Skeletal muscle cell (primary cell): ENCODE results near the gene C9orf57.
A peak's percentile ranks its signal among the peaks of the same experiment; 100 is the strongest.
"Not testable (repeated sequence)": the region's sequence is repeated elsewhere in the genome, so short reads cannot be mapped to it uniquely, and the experiment has no call there.

Experiments
- DNase-seq: peaks from one replicate; pipeline ENCODE4 v3.0.0-alpha.2; 2010; ENCODE audit warnings: low read depth
- H3K4me3 ChIP-seq: 2 replicates; pipeline ENCODE4 v1.5.1; 2011; ENCODE audit warnings: low read depth, mild to moderate bottlenecking, control low read depth, low read length, moderate library complexity

Gene C9orf57

GRCh38 chr9:72060513-72060912 lies at the start of gene C9orf57:
Gene C9orf57 (minus strand): TSS chr9:72060613. CDS start chr9:72059331, 1,282 bp downstream.
- no peak within 1 kb of the TSS for H3K4me3 ChIP-seq
- DNase-seq, result no peak

GRCh38 chr9:72102520-72102919 lies 42.1 kb upstream of the C9orf57 start:
- no peak overlapping the region for H3K4me3 ChIP-seq

GRCh38 chr9:72095520-72095919 lies 35.1 kb upstream of the C9orf57 start:
- H3K4me3 ChIP-seq, DNase-seq: not testable (repeated sequence)

More at GRCh38 chr9:72102520-72102919, 42.1 kb upstream of the C9orf57 start:
- DNase-seq, result no peak

- H3K4me3 ChIP-seq, result no peak overlapping the region
- no peak for DNase-seq
These were observed 32.4 kb upstream of the C9orf57 start for GRCh38 chr9:72092820-72093219.

GRCh38 chr9:72089451-72090130 lies 29.2 kb upstream of the C9orf57 start:
- DNase-seq, result no peak
- no peak overlapping the region for H3K4me3 ChIP-seq

- DNase-seq, result no peak
- no peak overlapping the region for H3K4me3 ChIP-seq
These were observed 22.1 kb upstream of the C9orf57 start for GRCh38 chr9:72082536-72082935.

- H3K4me3 ChIP-seq, DNase-seq: not testable (repeated sequence)
These were observed 14.3 kb upstream of the C9orf57 start for GRCh38 chr9:72074666-72075065.

- H3K4me3 ChIP-seq, result no peak overlapping the region
- DNase-seq, result peak; percentile 1
These were observed 4.7 kb upstream of the C9orf57 start for GRCh38 chr9:72065076-72065475.

GRCh38 chr9:72052122-72052521 lies 8.3 kb downstream of the C9orf57 start:
- no peak overlapping the region for H3K4me3 ChIP-seq
- no peak for DNase-seq

- no peak overlapping the region for H3K4me3 ChIP-seq
- DNase-seq, result no peak
These were observed 11.6 kb downstream of the C9orf57 start for GRCh38 chr9:72048850-72049249.

- no peak for DNase-seq
- no peak overlapping the region for H3K4me3 ChIP-seq
These were observed 13.6 kb downstream of the C9orf57 start for GRCh38 chr9:72046630-72047456.

GRCh38 chr9:72044095-72044494 lies 16.3 kb downstream of the C9orf57 start:
- no peak overlapping the region for H3K4me3 ChIP-seq
- no peak for DNase-seq

- DNase-seq, result no peak
- H3K4me3 ChIP-seq, result no peak overlapping the region
These were observed 16.8 kb downstream of the C9orf57 start for GRCh38 chr9:72043576-72043975.

GRCh38 chr9:72042928-72043327 lies 17.5 kb downstream of the C9orf57 start:
- no peak for DNase-seq
- no peak overlapping the region for H3K4me3 ChIP-seq

GRCh38 chr9:72041775-72042194 lies 18.6 kb downstream of the C9orf57 start:
- peak; percentile 98 for DNase-seq
- no peak overlapping the region for H3K4me3 ChIP-seq

GRCh38 chr9:72041369-72041768 lies 19.0 kb downstream of the C9orf57 start:
- no peak overlapping the region for H3K4me3 ChIP-seq
- no peak for DNase-seq

- DNase-seq, result no peak
- no peak overlapping the region for H3K4me3 ChIP-seq
These were observed 20.9 kb downstream of the C9orf57 start for GRCh38 chr9:72039532-72039931.

GRCh38 chr9:72038890-72039410 lies 21.5 kb downstream of the C9orf57 start:
- no peak overlapping the region for H3K4me3 ChIP-seq
- peak; percentile 35 for DNase-seq

GRCh38 chr9:72038408-72038807 lies 22.0 kb downstream of the C9orf57 start:
- no peak overlapping the region for H3K4me3 ChIP-seq
- no peak for DNase-seq

- H3K4me3 ChIP-seq, result no peak overlapping the region
- no peak for DNase-seq
These were observed 22.8 kb downstream of the C9orf57 start for GRCh38 chr9:72037571-72037970.
